ENCODE data around the gene PRKCD. TPM values are rescaled to one million over a fixed set of nuclear protein-coding genes. Genes with fewer than 3 reads are reported as not detected.
"Not testable (repeated sequence)": the region's sequence is repeated elsewhere in the genome, so short reads cannot be mapped to it uniquely, and the experiment has no call there.

PRKCD gene
- total and polyA plus RNA-seq, 12 donors: 10.7 to 156 (median 49.2) TPM

GRCh38 chr3:53147903-53148400 lies 13.1 kb upstream of the PRKCD start:
- Histone ChIP-seq H3K27me3 (no peaks in the 10 kb centered on the region), H3K4me3 (no peak overlapping the region), H3K9me3 (replicated peaks in 1 of 3) (no peaks in the 10 kb centered on the region), H3K27ac (peak overlapping the region in 1 of 5 donors; percentile 75), H3K36me3 (replicated peaks in 1 of 2) (no peaks in the 10 kb centered on the region), H3K4me1 (replicated peaks in 1 of 2) (peaks cover 25 to 50% of the 10 kb centered on the region in 2 donors)
- DNase-seq: no peak
- WGBS, 4 donors: 97 to 100% (median 100%) methylated on average over 1 to 2 of the region's 2 CpGs
- TF ChIP-seq POLR2A (IDR thresholded peaks at IDR 0.05) (no peak), CTCF (IDR thresholded peaks at IDR 0.05) (no peak)
- intact Hi-C loops (cut with DNase I): no loop called here

- no peaks in the 10 kb centered on the region for H3K9me3 ChIP-seq (replicated peaks in 1 of 3)
- peaks cover 25 to 62% of the 10 kb centered on the region in 2 donors for H3K4me1 ChIP-seq (replicated peaks in 1 of 2)
- intact Hi-C loops (cut with DNase I): no loop called here
- 91 to 92% (median 92%) methylated on average over 12 to 13 of the region's 13 CpGs for WGBS, 4 donors
- no peak for DNase-seq
- H3K4me3 ChIP-seq: no peak overlapping the region
- peak overlapping the region in 2 of 5 donors; percentile 77 to 84 for H3K27ac ChIP-seq
- no peaks in the 10 kb centered on the region for H3K36me3 ChIP-seq (replicated peaks in 1 of 2)
- TF ChIP-seq CTCF (IDR thresholded peaks at IDR 0.05): no peak
- no peak for TF ChIP-seq POLR2A (IDR thresholded peaks at IDR 0.05)
- H3K27me3 ChIP-seq: no peaks in the 10 kb centered on the region
Measured at GRCh38 chr3:53149006-53149690, 11.9 kb upstream of the PRKCD start.

- H3K27me3 ChIP-seq: no peaks in the 10 kb centered on the region
- TF ChIP-seq POLR2A (IDR thresholded peaks at IDR 0.05) (no peak), CTCF (IDR thresholded peaks at IDR 0.05) (no peak)
- WGBS, 4 donors: 77 to 90% (median 81%) methylated on average over 3 to 4 of the region's 4 CpGs
- no peak for DNase-seq
- H3K36me3 ChIP-seq (replicated peaks in 1 of 2): no peaks in the 10 kb centered on the region
- no peaks in the 10 kb centered on the region for H3K9me3 ChIP-seq (replicated peaks in 1 of 3)
- H3K27ac ChIP-seq: peak overlapping the region in 3 of 5 donors; percentile 77 to 85 (median 84)
- intact Hi-C loops (cut with DNase I): no loop called here
- H3K4me1 ChIP-seq (replicated peaks in 1 of 2): peaks cover 29 to 66% of the 10 kb centered on the region in 2 donors
- H3K4me3 ChIP-seq: no peak overlapping the region
Measured at GRCh38 chr3:53149699-53150098, 11.3 kb upstream of the PRKCD start.

- 54 to 67% (median 63%) methylated on average over 5 to 7 of the region's 7 CpGs for WGBS, 4 donors
- Histone ChIP-seq H3K4me1 (replicated peaks in 1 of 2) (peaks cover 36 to 74% of the 10 kb centered on the region in 2 donors), H3K9me3 (replicated peaks in 1 of 3) (no peaks in the 10 kb centered on the region), H3K36me3 (replicated peaks in 1 of 2) (no peaks in the 10 kb centered on the region), H3K4me3 (no peak overlapping the region), H3K27me3 (no peaks in the 10 kb centered on the region), H3K27ac (peak overlapping the region; percentile 40 to 85 (median 77))
- intact Hi-C loops (cut with DNase I): no loop called here
- TF ChIP-seq CTCF (IDR thresholded peaks at IDR 0.05): no peak
- TF ChIP-seq POLR2A (IDR thresholded peaks at IDR 0.05): peak in 1 of 2 donors; percentile 33
- DNase-seq: peak; percentile 83 to 93 (median 90)
Measured at GRCh38 chr3:53150247-53151085, 10.5 kb upstream of the PRKCD start.

- peak overlapping the region; percentile 40 to 85 (median 77) for H3K27ac ChIP-seq
- peaks cover 41 to 75% of the 10 kb centered on the region in 2 donors for H3K4me1 ChIP-seq (replicated peaks in 1 of 2)
- 53 to 66% (median 58%) methylated on average over 9 of the region's 9 CpGs for WGBS, 4 donors
- H3K36me3 ChIP-seq (replicated peaks in 1 of 2); H3K4me3 ChIP-seq; H3K27me3 ChIP-seq; intact Hi-C loops (cut with DNase I); H3K9me3 ChIP-seq (replicated peaks in 1 of 3): not testable (repeated sequence)
- DNase-seq: peak in 2 of 7 donors; percentile 64 to 72
Measured at GRCh38 chr3:53151086-53151438, 9.9 kb upstream of the PRKCD start.
